Thyroid gland (tissue), 4 donors: ENCODE measurements around the gene ERG28. TPM values are rescaled to one million over a fixed set of nuclear protein-coding genes. Genes with fewer than 3 reads are reported as not detected.

ENCODE experiments used
- DNase-seq, 2 donors: peaks; one replicate each; pipeline ENCODE4 v3.0.0-alpha.2; 2019
- H3K27ac ChIP-seq, 3 donors: fragments of 200-600 bp; sonication (generic); 1 replicate in 2 of 3; 2 replicates in 1 of 3; pipeline ENCODE4 v1.5.1; 2016 to 2019; ENCODE audit warnings: mild to moderate bottlenecking in 1 of 3, moderate library complexity in 1 of 3
- H3K27me3 ChIP-seq: fragments of 200-600 bp; sonication (generic); one replicate; pipeline ENCODE4 v1.5.1; 2019
- H3K36me3 ChIP-seq, 2 donors: fragments of 200-600 bp; sonication (generic); one replicate each; pipeline ENCODE4 v1.5.1; 2016 to 2019
- H3K4me1 ChIP-seq, 2 donors: fragments of 200-600 bp; sonication (generic); one replicate each; pipeline ENCODE4 v1.5.1; 2017 to 2019
- H3K4me3 ChIP-seq, 3 donors: fragments of 200-600 bp; sonication (generic); replicated peaks in 1 of 3; 1 replicate in 2 of 3; 2 replicates in 1 of 3; pipeline ENCODE4 v1.5.1; 2016; ENCODE audit warnings: mild to moderate bottlenecking in 1 of 3
- H3K9me3 ChIP-seq: fragments of 200-600 bp; sonication (generic); one replicate; pipeline ENCODE4 v1.5.1; 2017
- POLR2A ChIP-seq, 2 donors: fragments of 450-650 bp; IDR thresholded peaks; one replicate each; pipeline ENCODE4 v1.6.1; 2017; ENCODE audit warnings: antibody characterized with exemption in 2 of 2, mild to moderate bottlenecking in 2 of 2, moderate library complexity in 1 of 2
- WGBS, 2 donors: methylation state at CpG; one replicate each; pipeline ENCODE4 v1.1.5; 2017; 5-methylcytosine and 5-hydroxymethylcytosine counted together
- intact Hi-C: fragments of 100-400 bp; cut with DNase I; formaldehyde crosslinking; loops from one replicate; pipeline ENCODE4 v1.15.1; 2023
- total RNA-seq, 4 donors: library from RNA; depleted of rRNA; stranded (reverse); fragments of >200 nt; gene quantifications; one replicate each; pipeline ENCODE4 v1.2.3, GENCODE V29; 2016
- TF ChIP-seq, protein P1 (sequence below), 6 experiments: fragments of 200-600 bp in 3 of 6; fragments of 450-650 bp in 3 of 6; sonication (generic) in 3 of 6; IDR thresholded peaks; one replicate each; pipeline ENCODE4 v1.5.1; 2016 to 2019; ENCODE audit warnings: antibody characterized with exemption in 6 of 6, mild to moderate bottlenecking in 2 of 6, inconsistent platforms in 1 of 6, moderate library complexity in 1 of 6

ERG28 gene, protein sequence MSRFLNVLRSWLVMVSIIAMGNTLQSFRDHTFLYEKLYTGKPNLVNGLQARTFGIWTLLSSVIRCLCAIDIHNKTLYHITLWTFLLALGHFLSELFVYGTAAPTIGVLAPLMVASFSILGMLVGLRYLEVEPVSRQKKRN
- total RNA-seq: 10 to 100 TPM; 12.1 to 17.3 (median 15.0) TPM

DNA sequence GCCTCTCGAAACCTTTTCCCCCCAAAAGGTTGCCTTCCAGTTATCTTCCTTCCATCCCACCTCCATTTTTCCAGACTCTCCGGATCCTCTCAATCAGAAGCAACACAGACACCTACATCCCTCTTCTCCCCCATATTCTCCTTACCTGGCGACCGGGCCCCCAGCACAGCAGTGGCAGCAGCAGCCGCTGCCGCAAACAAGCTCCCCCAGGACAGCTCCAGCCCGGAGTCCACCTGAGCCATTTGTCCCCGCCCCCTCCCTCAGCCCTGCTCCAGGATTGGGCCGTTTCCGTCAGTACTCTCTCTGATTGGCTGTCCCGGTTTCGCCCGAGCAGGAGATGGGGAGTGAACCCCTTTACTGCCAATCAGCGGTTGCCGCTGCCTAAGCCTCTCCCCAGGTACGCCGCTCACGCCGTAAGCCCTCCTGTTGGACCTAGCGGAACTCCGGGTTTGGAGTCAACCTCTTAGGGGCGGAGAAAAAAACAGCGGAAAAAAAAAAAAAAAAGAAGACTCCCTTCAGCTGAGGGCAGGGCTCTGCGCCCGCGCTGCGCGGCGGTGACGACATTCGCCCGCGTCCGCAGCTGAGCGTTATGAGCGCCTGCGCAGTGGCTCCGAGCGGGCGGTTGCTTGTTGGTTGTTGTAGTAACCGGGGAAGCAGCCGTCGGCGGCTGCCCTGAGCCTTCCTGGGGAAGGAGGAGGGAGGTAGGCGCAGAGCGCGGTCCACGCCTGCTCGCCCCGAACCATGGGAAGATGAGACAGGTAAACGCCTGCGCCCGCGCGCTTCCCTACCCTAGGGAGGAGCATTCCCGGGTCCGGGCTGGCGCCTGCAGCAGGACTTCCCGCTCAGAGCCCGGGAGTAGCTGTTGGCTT, at the start of gene ERG28, which contains the start of gene TTLL5:
Gene ERG28 (minus strand): TSS at position 247 of the 869 bp plus-strand sequence. CDS start 3,374 bp downstream, outside the sequence.
Gene TTLL5 (plus strand): TSS at position 617 of the 869 bp plus-strand sequence. CDS start 1,904 bp downstream, outside the sequence.
- Histone ChIP-seq H3K27ac (peak within 1 kb of the TSS; percentile 71 to 85 (median 79)), H3K27me3 (no peaks in the 10 kb centered on the region), H3K36me3 (peaks cover 3 to 5% of the 10 kb centered on the region in 2 donors), H3K4me3 (peak within 1 kb of the TSS; percentile 74 to 94 (median 80)), H3K4me1 (peaks cover 9 to 21% of the 10 kb centered on the region in 2 donors), H3K9me3 (no peaks in the 10 kb centered on the region)
- TF ChIP-seq POLR2A (IDR thresholded peaks at IDR 0.05): peak; percentile 53 to 89
- TF ChIP-seq, protein P1, sequence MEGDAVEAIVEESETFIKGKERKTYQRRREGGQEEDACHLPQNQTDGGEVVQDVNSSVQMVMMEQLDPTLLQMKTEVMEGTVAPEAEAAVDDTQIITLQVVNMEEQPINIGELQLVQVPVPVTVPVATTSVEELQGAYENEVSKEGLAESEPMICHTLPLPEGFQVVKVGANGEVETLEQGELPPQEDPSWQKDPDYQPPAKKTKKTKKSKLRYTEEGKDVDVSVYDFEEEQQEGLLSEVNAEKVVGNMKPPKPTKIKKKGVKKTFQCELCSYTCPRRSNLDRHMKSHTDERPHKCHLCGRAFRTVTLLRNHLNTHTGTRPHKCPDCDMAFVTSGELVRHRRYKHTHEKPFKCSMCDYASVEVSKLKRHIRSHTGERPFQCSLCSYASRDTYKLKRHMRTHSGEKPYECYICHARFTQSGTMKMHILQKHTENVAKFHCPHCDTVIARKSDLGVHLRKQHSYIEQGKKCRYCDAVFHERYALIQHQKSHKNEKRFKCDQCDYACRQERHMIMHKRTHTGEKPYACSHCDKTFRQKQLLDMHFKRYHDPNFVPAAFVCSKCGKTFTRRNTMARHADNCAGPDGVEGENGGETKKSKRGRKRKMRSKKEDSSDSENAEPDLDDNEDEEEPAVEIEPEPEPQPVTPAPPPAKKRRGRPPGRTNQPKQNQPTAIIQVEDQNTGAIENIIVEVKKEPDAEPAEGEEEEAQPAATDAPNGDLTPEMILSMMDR (IDR thresholded peaks at IDR 0.05): peak in 1 of 6 experiments; percentile 8
- intact Hi-C loops: no loop called here
- DNase-seq: peak; percentile 99
- WGBS, 2 donors: 0 to 1% methylated on average over 51 to 58 of the region's 60 CpGs

DNA sequence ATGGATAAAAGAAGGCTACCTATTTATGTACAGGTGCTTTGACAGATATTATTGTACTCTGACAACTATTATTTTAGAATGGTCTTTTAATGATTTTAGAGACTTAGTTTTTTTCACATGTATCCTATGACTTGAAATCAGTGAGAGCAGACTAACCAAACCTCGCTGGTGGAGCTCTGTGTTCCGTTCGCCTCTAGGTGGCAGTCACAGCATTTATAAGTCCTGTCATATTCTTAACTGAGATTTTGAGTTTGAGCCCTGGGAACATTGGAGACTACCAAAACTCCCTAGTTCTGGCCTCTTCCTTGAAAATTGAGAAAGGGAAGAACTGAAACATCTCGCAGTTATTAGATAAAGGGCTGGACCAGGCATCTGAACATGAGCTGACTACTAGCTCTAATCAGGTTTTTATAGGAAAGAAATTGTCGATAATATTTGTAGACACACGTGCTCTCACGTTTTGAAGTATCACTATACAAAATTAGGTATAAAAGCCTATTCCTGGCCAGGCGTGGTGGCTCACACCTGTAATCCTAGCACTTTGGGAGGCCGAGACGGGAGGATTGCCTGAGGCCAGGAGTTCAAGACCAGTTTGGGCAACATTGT, 48.6 kb upstream of the ERG28 start:
- Histone ChIP-seq H3K9me3 (no peaks in the 10 kb centered on the region), H3K4me1 (peaks cover 12 to 17% of the 10 kb centered on the region in 2 donors), H3K4me3 (no peak overlapping the region), H3K27me3 (no peaks in the 10 kb centered on the region), H3K36me3 (peaks cover 0 to 3% of the 10 kb centered on the region in 2 donors), H3K27ac (no peak overlapping the region)
- 57 to 60% methylated on average over 10 of the region's 10 CpGs for WGBS, 2 donors
- TF ChIP-seq POLR2A (IDR thresholded peaks at IDR 0.05): no peak
- TF ChIP-seq, protein P1 (IDR thresholded peaks at IDR 0.05): peak; percentile 44 to 82 (median 76)
- intact Hi-C loops: no loop called here
- peak; percentile 81 to 86 for DNase-seq

DNA sequence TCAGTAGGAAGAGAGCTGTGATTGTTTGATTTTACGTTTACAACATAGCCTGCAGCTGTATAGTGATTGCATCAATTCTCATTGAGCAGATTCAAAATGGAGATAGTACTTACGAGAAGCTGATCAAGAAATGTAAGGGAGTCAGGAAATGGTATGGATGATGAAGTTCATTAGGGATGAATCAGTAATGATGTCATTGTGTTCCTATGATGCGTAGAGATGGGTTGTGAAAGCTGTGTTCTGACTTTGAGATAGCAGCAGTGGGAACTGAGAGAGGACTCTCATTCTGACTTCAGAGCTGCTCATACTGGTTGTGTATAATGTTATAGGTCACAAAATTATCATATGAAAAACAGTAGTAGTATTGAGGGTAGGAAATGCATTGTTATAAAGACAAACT, 44.3 kb upstream of the ERG28 start:
- intact Hi-C loops: no loop called here
- H3K9me3 ChIP-seq: no peaks in the 10 kb centered on the region
- DNase-seq: no peak
- no peak overlapping the region for H3K27ac ChIP-seq
- TF ChIP-seq, protein P1 (IDR thresholded peaks at IDR 0.05): no peak
- no peak for TF ChIP-seq POLR2A (IDR thresholded peaks at IDR 0.05)
- WGBS, 2 donors: 96 to 97% methylated on average over 3 of the region's 3 CpGs
- no peaks in the 10 kb centered on the region for H3K27me3 ChIP-seq
- no peak overlapping the region for H3K4me3 ChIP-seq
- peaks cover 0 to 5% of the 10 kb centered on the region in 2 donors for H3K4me1 ChIP-seq
- H3K36me3 ChIP-seq: peaks cover 0 to 6% of the 10 kb centered on the region in 2 donors

DNA sequence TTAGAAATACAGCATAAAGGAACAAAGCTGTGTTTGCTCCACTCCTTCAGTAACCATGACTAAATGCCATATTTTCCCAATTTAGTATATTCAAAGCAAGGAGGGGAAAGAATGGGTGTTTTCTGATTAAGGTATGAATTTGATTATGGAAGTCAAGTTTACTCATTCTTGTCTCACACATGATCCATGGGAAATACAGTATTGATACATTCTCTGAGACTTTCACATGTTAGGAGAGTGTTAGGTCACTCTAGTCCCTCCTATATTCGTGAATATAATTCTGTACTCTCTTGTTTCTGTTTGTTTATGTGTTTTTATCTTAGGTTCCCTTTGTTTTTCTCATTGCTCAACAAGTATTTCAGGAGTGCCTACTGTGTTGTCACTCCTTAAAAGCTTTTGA, 42.8 kb upstream of the ERG28 start:
- Histone ChIP-seq H3K27me3 (no peaks in the 10 kb centered on the region), H3K4me3 (no peak overlapping the region), H3K4me1 (peaks cover 0 to 5% of the 10 kb centered on the region in 2 donors), H3K9me3 (no peaks in the 10 kb centered on the region), H3K27ac (no peak overlapping the region), H3K36me3 (peaks cover 0 to 13% of the 10 kb centered on the region in 2 donors)
- WGBS, 2 donors: 78 to 95% methylated on average over 1 of the region's 1 CpG
- DNase-seq: no peak
- intact Hi-C loops: no loop called here
- TF ChIP-seq, protein P1 (IDR thresholded peaks at IDR 0.05): no peak
- no peak for TF ChIP-seq POLR2A (IDR thresholded peaks at IDR 0.05)
